Neural cell (in vitro differentiated cells): ENCODE measurements around the gene FN3KRP. TPM values are rescaled to one million over a fixed set of nuclear protein-coding genes. Genes with fewer than 3 reads are reported as not detected.
A peak's percentile ranks its signal among the peaks of the same experiment; 100 is the strongest.

Source experiments
- H2AFZ ChIP-seq: fragments of 200-600, 300-800 bp; sonication (generic), shearing (Covaris generic); 2 replicates; pipeline ENCODE4 v1.6.0; 2014; ENCODE audit warnings: low read depth, mild to moderate bottlenecking, antibody characterized with exemption, low read length, moderate library complexity
- H3F3A ChIP-seq: fragments of 200-600 bp; shearing (Covaris generic); 2 replicates; pipeline ENCODE4 v1.6.1; 2016; ENCODE audit warnings: mild to moderate bottlenecking, moderate library complexity, mixed read lengths, antibody characterized with exemption, low read length; ENCODE audit not compliant: insufficient read depth, poor library complexity, severe bottlenecking
- H3K27ac ChIP-seq: fragments of 200-600, 300-800 bp; sonication (generic), shearing (Covaris generic); 2 replicates; pipeline ENCODE4 v1.5.1; 2014; ENCODE audit warnings: mild to moderate bottlenecking, low read length, moderate library complexity
- H3K27me3 ChIP-seq: fragments of 300-800, 200-600 bp; sonication (generic), shearing (Covaris generic); 2 replicates; pipeline ENCODE4 v1.6.0; 2014; ENCODE audit warnings: mild to moderate bottlenecking, low read depth, low read length, moderate library complexity; ENCODE audit not compliant: insufficient read depth
- H3K36me3 ChIP-seq: fragments of 300-800, 200-600 bp; sonication (generic), shearing (Covaris generic); 2 replicates; pipeline ENCODE4 v1.5.1; 2014; ENCODE audit warnings: mild to moderate bottlenecking, antibody characterized with exemption, low read length, moderate library complexity; ENCODE audit not compliant: insufficient read depth
- H3K4me2 ChIP-seq: fragments of 300-800, 200-600 bp; sonication (generic), shearing (Covaris generic); 2 replicates; pipeline ENCODE4 v1.6.0; 2014; ENCODE audit warnings: mild to moderate bottlenecking, low read length
- H3K4me3 ChIP-seq: fragments of 300-800, 200-600 bp; sonication (generic), shearing (Covaris generic); 2 replicates; pipeline ENCODE4 v1.5.1; 2014; ENCODE audit warnings: mild to moderate bottlenecking, low read length, moderate library complexity
- H3K79me2 ChIP-seq: fragments of 200-600 bp; shearing (Covaris generic); replicated peaks from 2 replicates; pipeline ENCODE4 v1.6.0; 2014; ENCODE audit warnings: mild to moderate bottlenecking, low read length, moderate library complexity; ENCODE audit not compliant: insufficient read depth
- H3K9ac ChIP-seq: fragments of 300-800, 200-600 bp; sonication (generic), shearing (Covaris generic); 2 replicates; pipeline ENCODE4 v1.6.1; 2016; ENCODE audit warnings: mild to moderate bottlenecking, low read length, mixed read lengths
- H3K9me2 ChIP-seq: fragments of 200-600 bp; shearing (Covaris generic); 2 replicates; pipeline ENCODE4 v1.6.1; 2016; ENCODE audit warnings: mild to moderate bottlenecking, low read length, mixed read lengths; ENCODE audit not compliant: insufficient read depth
- H3K9me3 ChIP-seq: fragments of 200-600, 300-800 bp; sonication (generic), shearing (Covaris generic); 2 replicates; pipeline ENCODE4 v1.6.1; 2016; ENCODE audit warnings: mild to moderate bottlenecking, mixed run types, low read length, moderate library complexity, mixed read lengths
- H4K20me1 ChIP-seq: fragments of 200-600 bp; shearing (Covaris generic); 2 replicates; pipeline ENCODE4 v1.6.1; 2016; ENCODE audit warnings: mild to moderate bottlenecking, mixed run types; ENCODE audit not compliant: insufficient read depth
- EP300 ChIP-seq: fragments of 450-650 bp; conservative IDR thresholded peaks from 2 replicates; pipeline ENCODE4 v1.6.1; 2014; ENCODE audit warnings: antibody characterized with exemption, mild to moderate bottlenecking, moderate library complexity; ENCODE audit not compliant: poor library complexity, severe bottlenecking
- EZH2 ChIP-seq: fragments of 200-600, 300-800 bp; shearing (Covaris generic), sonication (generic); IDR thresholded peaks from 2 replicates; pipeline ENCODE4 v1.6.1; 2014; ENCODE audit warnings: antibody characterized with exemption, low read length, borderline replicate concordance, mild to moderate bottlenecking; ENCODE audit not compliant: insufficient read depth, poor library complexity, severe bottlenecking
- MXI1 ChIP-seq: fragments of 450-650 bp; conservative IDR thresholded peaks from 2 replicates; pipeline ENCODE4 v1.6.1; 2014; ENCODE audit warnings: antibody characterized with exemption, mild to moderate bottlenecking; ENCODE audit not compliant: poor library complexity, severe bottlenecking
- POLR2AphosphoS5 ChIP-seq: IDR thresholded peaks from 2 replicates; pipeline ENCODE4 v1.6.1; 2012
- RAD21 ChIP-seq: fragments of 450-650 bp; conservative IDR thresholded peaks from 2 replicates; pipeline ENCODE4 v1.6.1; 2014; ENCODE audit warnings: antibody characterized with exemption, mild to moderate bottlenecking, moderate library complexity
- SMC3 ChIP-seq: fragments of 450-650 bp; conservative IDR thresholded peaks from 2 replicates; pipeline ENCODE4 v1.6.1; 2014; ENCODE audit warnings: antibody characterized with exemption, mild to moderate bottlenecking, moderate library complexity; ENCODE audit not compliant: poor library complexity
- TAF1 ChIP-seq: IDR thresholded peaks from 2 replicates; pipeline ENCODE4 v1.6.1; 2012; ENCODE audit warnings: low read depth
- polyA plus RNA-seq: library from polyadenylated mRNA; depleted of rRNA; stranded (reverse); fragments of >200 nt; gene quantifications from 2 replicates; pipeline ENCODE4 v1.2.3, GENCODE V29; 2014
- TF ChIP-seq, protein P1 (sequence below): fragments of 450-650 bp; IDR thresholded peaks from 2 replicates; pipeline ENCODE4 v1.5.1; 2014; ENCODE audit warnings: antibody characterized with exemption, mild to moderate bottlenecking, moderate library complexity; ENCODE audit not compliant: poor library complexity, severe bottlenecking
- TF ChIP-seq, protein P2 (sequence below): IDR thresholded peaks from 2 replicates; pipeline ENCODE4 v1.6.1; 2012; ENCODE audit warnings: borderline replicate concordance

FN3KRP gene
- polyA plus RNA-seq, 1 donor from 2014 or later, result 32.7 TPM

DNA sequence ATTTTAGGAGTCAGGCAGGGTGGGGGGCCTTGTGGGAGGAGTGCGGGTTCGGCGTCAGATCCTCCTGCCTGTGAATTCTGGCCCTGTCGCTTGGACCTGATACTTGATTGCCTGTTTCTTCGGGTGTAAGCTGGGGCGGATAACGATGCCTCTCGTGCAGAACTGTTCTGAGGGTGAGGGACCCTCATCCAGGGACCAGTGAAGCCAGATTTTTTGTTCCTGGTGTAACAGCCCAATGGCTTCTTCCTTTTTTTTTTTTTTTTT, 36.6 kb downstream of the FN3KRP start:
- H3K27me3 ChIP-seq, result no peaks in the 10 kb centered on the region
- peak overlapping the region; percentile 94 for H3K4me3 ChIP-seq
- no peaks in the 10 kb centered on the region for H3K9me2 ChIP-seq
- H3K9me3 ChIP-seq, result no peaks in the 10 kb centered on the region
- no peaks in the 10 kb centered on the region for H4K20me1 ChIP-seq
- no peak for TF ChIP-seq TAF1
- TF ChIP-seq, protein P1, sequence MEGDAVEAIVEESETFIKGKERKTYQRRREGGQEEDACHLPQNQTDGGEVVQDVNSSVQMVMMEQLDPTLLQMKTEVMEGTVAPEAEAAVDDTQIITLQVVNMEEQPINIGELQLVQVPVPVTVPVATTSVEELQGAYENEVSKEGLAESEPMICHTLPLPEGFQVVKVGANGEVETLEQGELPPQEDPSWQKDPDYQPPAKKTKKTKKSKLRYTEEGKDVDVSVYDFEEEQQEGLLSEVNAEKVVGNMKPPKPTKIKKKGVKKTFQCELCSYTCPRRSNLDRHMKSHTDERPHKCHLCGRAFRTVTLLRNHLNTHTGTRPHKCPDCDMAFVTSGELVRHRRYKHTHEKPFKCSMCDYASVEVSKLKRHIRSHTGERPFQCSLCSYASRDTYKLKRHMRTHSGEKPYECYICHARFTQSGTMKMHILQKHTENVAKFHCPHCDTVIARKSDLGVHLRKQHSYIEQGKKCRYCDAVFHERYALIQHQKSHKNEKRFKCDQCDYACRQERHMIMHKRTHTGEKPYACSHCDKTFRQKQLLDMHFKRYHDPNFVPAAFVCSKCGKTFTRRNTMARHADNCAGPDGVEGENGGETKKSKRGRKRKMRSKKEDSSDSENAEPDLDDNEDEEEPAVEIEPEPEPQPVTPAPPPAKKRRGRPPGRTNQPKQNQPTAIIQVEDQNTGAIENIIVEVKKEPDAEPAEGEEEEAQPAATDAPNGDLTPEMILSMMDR, result no peak
- no peak for TF ChIP-seq RAD21
- TF ChIP-seq SMC3, result no peak
- no peak for TF ChIP-seq EP300
- TF ChIP-seq MXI1, result no peak
- TF ChIP-seq, protein P2, sequence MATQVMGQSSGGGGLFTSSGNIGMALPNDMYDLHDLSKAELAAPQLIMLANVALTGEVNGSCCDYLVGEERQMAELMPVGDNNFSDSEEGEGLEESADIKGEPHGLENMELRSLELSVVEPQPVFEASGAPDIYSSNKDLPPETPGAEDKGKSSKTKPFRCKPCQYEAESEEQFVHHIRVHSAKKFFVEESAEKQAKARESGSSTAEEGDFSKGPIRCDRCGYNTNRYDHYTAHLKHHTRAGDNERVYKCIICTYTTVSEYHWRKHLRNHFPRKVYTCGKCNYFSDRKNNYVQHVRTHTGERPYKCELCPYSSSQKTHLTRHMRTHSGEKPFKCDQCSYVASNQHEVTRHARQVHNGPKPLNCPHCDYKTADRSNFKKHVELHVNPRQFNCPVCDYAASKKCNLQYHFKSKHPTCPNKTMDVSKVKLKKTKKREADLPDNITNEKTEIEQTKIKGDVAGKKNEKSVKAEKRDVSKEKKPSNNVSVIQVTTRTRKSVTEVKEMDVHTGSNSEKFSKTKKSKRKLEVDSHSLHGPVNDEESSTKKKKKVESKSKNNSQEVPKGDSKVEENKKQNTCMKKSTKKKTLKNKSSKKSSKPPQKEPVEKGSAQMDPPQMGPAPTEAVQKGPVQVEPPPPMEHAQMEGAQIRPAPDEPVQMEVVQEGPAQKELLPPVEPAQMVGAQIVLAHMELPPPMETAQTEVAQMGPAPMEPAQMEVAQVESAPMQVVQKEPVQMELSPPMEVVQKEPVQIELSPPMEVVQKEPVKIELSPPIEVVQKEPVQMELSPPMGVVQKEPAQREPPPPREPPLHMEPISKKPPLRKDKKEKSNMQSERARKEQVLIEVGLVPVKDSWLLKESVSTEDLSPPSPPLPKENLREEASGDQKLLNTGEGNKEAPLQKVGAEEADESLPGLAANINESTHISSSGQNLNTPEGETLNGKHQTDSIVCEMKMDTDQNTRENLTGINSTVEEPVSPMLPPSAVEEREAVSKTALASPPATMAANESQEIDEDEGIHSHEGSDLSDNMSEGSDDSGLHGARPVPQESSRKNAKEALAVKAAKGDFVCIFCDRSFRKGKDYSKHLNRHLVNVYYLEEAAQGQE, result no peak
- no peak for TF ChIP-seq POLR2AphosphoS5
- TF ChIP-seq EZH2, result no peak
- no peaks in the 10 kb centered on the region for H3K36me3 ChIP-seq
- H3K79me2 ChIP-seq, result peaks cover 21% of the 10 kb centered on the region
- peak overlapping the region; percentile 62 for H3K27ac ChIP-seq
- no peak overlapping the region for H2AFZ ChIP-seq
- H3F3A ChIP-seq, result no peaks in the 10 kb centered on the region
- peak overlapping the region; percentile 79 for H3K9ac ChIP-seq
- peak overlapping the region; percentile 61 for H3K4me2 ChIP-seq

DNA sequence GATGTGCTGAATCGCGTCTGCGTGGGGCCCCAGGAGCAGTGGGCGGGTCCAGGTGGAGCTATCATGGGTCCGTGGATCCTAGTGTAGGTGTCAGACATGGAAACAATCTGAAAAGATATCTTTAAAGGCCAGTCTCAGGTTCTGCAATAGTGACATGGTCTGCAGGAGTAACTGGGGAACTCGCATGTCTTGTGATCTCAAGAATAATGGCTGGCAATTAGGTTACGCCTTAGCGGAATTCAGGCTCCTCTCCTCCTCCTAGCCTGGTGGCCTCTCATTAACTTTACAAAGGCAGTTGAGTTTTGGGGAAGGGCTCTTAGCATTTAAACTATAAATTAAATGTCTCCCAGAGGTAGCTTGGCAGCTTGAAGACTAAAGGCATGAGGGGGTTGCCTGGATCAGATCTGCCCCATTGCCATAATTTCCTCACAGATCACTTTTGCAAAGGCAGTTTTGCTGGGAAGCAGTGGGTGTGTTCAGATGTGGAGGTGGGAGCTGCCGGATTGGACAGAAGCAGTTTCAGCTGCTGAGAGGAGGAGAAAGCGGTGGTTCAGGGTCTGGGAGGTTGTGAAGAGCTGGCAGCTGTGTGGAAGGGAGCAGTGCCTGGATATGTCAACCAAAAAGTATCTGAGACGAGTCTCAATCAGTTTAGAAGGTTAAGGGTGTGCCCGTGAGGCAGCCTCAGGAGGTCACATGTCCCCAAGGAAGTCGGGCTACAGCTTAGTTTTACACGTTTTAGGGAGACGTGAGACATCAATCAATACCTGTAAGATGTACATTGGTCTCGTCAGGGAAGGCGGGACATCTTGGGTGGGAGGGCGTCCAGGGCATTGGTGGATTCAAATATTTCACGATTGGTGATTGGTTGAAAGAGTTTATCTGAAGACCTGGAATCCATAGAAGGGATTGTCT, 38.0 kb downstream of the FN3KRP start:
- Histone ChIP-seq H3K79me2 (peaks cover 21% of the 10 kb centered on the region), H3K27me3 (no peaks in the 10 kb centered on the region), H4K20me1 (no peaks in the 10 kb centered on the region), H3K27ac (no peak overlapping the region), H3F3A (no peaks in the 10 kb centered on the region), H3K9ac (no peak overlapping the region), H2AFZ (no peak overlapping the region), H3K9me2 (no peaks in the 10 kb centered on the region), H3K36me3 (no peaks in the 10 kb centered on the region), H3K4me3 (peak overlapping the region; percentile 42), H3K9me3 (no peaks in the 10 kb centered on the region), H3K4me2 (no peak overlapping the region)
- TF ChIP-seq EP300, result no peak
- no peak for TF ChIP-seq RAD21
- no peak for TF ChIP-seq TAF1
- TF ChIP-seq EZH2, result no peak
- TF ChIP-seq, protein P1, result no peak
- no peak for TF ChIP-seq SMC3
- TF ChIP-seq, protein P2, result no peak
